ENCODE measurements around the gene MAP3K3. TPM values are rescaled to one million over a fixed set of nuclear protein-coding genes. Genes with fewer than 3 reads are reported as not detected.

MAP3K3 gene
- total RNA-seq, 1 donor from 2014 or later: 12.8 TPM

DNA sequence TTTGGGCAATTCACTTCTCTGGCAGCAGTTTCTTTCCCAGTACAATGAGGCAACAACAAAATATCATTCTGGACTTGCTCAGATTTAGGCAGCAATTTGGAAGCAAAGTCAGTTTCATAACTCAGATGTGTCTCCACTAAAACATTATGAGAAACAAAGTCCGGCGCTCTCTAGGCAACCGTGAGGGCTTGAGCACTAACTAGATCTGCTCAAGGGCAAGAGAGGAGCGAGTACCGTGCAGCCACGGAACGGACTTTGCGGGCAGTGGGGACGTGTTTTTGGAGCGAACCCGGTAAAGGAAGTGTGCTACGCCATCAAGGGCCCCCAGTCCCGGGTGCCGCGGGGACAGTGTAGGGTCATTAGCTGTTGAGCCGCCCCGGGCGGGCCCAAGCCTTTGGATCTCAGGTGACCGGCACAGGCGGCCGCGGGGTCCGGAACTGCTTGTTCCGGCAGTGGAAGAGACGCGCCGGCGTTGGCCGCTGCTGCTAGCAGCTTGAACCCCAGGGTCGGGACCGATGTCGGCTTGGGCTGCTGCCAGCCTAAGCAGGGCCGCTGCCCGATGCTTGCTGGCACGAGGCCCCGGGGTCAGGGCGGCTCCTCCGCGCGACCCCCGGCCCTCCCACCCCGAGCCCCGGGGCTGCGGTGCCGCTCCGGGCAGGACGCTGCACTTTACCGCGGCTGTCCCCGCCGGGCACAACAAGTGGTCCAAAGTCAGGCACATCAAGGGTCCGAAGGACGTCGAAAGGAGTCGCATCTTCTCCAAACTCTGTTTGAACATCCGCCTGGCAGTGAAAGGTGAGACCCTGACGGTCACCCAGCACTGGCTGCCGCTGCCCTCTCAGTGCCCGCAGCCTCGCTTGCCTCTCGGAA, 21.4 kb upstream of the MAP3K3 start, which contains the start of gene TACO1:
TACO1 (plus strand) TSS at position 327 of the 870 bp plus-strand sequence; CDS start at position 516, 189 bp downstream.
- DNase-seq (ENCODE audit: low read depth): no peak
- TF ChIP-seq, protein P1, sequence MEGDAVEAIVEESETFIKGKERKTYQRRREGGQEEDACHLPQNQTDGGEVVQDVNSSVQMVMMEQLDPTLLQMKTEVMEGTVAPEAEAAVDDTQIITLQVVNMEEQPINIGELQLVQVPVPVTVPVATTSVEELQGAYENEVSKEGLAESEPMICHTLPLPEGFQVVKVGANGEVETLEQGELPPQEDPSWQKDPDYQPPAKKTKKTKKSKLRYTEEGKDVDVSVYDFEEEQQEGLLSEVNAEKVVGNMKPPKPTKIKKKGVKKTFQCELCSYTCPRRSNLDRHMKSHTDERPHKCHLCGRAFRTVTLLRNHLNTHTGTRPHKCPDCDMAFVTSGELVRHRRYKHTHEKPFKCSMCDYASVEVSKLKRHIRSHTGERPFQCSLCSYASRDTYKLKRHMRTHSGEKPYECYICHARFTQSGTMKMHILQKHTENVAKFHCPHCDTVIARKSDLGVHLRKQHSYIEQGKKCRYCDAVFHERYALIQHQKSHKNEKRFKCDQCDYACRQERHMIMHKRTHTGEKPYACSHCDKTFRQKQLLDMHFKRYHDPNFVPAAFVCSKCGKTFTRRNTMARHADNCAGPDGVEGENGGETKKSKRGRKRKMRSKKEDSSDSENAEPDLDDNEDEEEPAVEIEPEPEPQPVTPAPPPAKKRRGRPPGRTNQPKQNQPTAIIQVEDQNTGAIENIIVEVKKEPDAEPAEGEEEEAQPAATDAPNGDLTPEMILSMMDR (conservative IDR thresholded peaks at IDR 0.05; ENCODE audit: low read depth, low read length): no peak
- H3K4me3 ChIP-seq (ENCODE audit: low read depth, low read length): peak within 1 kb of the TSS; percentile 73

DNA sequence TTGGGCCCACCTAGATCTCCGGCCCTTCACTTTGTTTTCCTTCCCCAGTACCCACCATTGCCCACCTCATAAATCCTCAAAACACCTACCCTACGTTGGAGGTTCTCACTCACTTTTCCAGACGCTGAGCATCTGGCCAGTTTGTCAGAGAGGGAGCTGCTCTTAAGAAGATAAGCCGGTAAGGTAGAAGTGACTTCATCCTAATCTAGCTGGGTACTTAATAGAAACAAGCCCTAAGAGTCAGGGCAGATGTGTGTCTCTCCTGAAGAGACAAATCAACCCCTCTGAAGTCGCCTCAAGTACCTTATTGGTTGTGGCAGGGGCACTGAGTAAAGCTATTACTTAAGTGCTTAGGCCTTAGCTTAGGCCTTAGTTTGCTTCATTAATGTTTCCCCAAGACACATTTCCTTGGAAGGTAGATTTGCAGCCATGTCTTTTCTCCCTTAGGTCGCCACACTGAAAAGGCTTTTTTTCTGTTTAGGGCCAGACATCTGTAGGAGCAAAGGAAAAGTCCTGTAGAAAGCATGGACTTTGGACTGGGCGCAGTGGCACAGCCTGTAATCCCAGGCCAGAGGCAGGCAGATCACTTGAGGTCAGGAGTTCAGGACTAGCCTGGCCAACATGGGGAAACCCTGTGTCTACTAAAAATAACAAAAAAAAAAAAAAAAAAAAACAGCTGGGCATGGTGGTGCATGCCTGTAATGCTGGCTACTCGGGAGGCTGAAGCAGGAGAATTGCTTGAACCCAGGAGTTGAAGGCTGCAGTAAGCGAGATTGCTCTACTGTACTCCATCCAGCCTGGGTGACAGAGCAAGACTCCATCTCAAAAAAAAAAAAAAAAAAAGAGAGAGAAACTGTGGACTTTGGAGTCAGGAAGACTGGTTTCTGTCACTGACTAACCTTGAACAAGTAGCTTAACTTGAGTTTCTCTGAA, 20.5 kb upstream of the MAP3K3 start:
- no peak for DNase-seq (ENCODE audit: low read depth)
- peak overlapping the region; percentile 73 for H3K4me3 ChIP-seq (ENCODE audit: low read depth, low read length)
- TF ChIP-seq, protein P1 (conservative IDR thresholded peaks at IDR 0.05; ENCODE audit: low read depth, low read length): no peak

DNA sequence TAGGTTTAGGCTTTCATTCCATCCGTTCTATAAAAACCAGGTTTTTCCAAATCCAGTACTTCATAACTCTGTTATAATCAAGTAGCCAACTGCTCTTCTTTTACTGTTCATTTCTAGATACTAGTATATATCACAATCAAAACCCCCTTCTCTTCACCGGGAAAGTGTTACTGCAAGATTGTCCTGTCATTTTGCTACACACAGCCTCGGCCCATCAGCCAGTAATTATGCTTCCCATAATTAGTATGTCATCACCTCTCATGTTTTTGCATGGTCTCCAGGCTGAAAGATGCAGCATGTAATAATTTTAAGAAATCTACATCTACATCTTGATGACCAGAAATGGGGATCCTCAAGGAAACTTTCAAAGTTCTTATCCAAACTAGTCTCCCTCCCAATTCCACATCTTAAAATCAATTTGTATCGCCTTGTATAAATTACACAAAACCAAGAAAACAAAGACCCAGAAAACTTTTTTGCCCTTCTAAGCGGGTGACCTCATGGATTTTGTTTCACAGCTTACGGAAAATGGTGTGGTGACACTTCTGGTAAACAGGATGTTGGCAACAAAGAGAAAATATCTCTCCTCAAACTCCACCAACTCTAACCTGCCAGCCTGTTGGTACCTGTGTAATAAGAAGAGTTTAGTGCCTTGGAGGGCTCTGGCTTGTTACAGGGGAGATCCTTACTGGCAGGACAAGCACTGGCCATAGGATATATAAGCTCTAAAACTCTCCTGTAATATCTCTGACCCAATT, 12.2 kb upstream of the MAP3K3 start:
- TF ChIP-seq, protein P1 (conservative IDR thresholded peaks at IDR 0.05; ENCODE audit: low read depth, low read length): no peak
- no peak overlapping the region for H3K4me3 ChIP-seq (ENCODE audit: low read depth, low read length)
- no peak for DNase-seq (ENCODE audit: low read depth)

DNA sequence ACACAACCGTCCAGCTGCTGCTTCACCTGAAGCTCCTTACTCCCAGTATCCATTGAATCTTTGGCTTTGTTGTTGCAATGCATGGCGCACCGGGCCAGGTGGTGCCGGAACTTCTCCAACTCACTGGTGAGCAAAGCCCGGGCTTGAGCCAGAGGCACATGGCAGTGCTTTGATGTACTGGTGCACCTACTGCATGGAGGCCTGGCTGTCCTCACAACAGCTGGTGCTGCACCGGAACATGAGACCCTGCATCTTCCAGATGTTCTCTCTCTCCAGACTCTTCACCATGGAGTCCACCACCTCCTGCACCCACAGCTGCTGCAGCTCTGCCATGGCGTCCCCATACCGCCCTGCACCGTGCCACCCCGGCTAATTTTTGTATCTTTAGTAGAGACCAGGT, 11.4 kb upstream of the MAP3K3 start:
- no peak overlapping the region for H3K4me3 ChIP-seq (ENCODE audit: low read depth, low read length)
- TF ChIP-seq, protein P1 (conservative IDR thresholded peaks at IDR 0.05; ENCODE audit: low read depth, low read length): no peak
- no peak for DNase-seq (ENCODE audit: low read depth)

DNA sequence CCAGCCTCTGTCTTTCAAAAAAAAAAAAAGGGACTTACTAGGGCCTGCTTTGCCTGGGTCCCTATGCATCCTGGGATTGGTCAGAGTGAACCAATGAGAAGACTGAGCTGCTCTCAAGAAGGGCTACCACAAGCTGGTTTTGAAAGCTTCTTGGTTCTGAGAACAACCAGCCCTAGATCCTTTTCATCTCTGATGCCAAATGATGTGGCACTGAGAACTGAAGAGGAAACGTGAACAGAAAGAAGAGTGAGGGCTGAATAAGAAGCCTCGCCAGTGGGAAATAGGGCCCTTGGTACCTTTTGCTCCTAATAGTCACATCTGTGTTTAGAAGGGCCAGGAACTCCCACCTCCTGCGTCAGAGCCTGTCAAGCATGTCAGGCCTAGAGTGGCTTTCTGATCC, 10.9 kb upstream of the MAP3K3 start:
- no peak overlapping the region for H3K4me3 ChIP-seq (ENCODE audit: low read depth, low read length)
- TF ChIP-seq, protein P1 (conservative IDR thresholded peaks at IDR 0.05; ENCODE audit: low read depth, low read length): no peak
- no peak for DNase-seq (ENCODE audit: low read depth)

DNA sequence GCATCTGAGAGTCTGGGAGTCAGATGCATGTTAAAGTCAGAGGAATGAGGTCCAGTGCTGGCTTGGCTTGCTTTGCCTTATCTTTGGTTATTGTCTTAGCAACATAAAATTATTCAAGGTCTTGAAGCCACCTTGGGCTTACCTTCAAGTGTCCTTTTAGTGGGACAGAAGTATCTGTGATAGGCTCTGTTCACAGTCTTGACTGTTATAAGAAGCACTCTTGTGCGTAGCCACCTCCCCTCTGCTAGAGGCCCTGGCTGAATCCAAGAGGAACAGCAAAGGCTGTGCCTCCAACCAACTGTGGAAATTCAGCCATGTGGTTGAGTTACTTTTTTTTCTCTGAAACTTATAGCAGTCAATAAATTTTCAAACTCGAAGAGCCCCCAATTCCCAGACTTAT, 8.6 kb upstream of the MAP3K3 start:
- no peak for DNase-seq (ENCODE audit: low read depth)
- TF ChIP-seq, protein P1 (conservative IDR thresholded peaks at IDR 0.05; ENCODE audit: low read depth, low read length): no peak
- H3K4me3 ChIP-seq (ENCODE audit: low read depth, low read length): no peak overlapping the region
